ENCODE results near the gene MAGI1.

MAGI1 gene

GRCh38 chr3:65497846-65498245 lies 540.9 kb downstream of the MAGI1 start:
- DNase-seq, result no peak

GRCh38 chr3:65497236-65497635 lies 541.5 kb downstream of the MAGI1 start:
- DNase-seq, result no peak

- no peak for DNase-seq
Measured at GRCh38 chr3:65493938-65494337, 544.8 kb downstream of the MAGI1 start.

- no peak for DNase-seq
Measured at GRCh38 chr3:65493371-65493882, 545.3 kb downstream of the MAGI1 start.

GRCh38 chr3:65492249-65492648 lies 546.5 kb downstream of the MAGI1 start:
- DNase-seq, result no peak

GRCh38 chr3:65490114-65490513 lies 548.6 kb downstream of the MAGI1 start:
- DNase-seq, result no peak

- no peak for DNase-seq
Measured at GRCh38 chr3:65489253-65489652, 549.5 kb downstream of the MAGI1 start.

- DNase-seq, result no peak
Measured at GRCh38 chr3:65485826-65486469, 552.8 kb downstream of the MAGI1 start.

GRCh38 chr3:65484964-65485363 lies 553.8 kb downstream of the MAGI1 start:
- DNase-seq, result no peak

- no peak for DNase-seq
Measured at GRCh38 chr3:65483480-65483879, 555.2 kb downstream of the MAGI1 start.

GRCh38 chr3:65483011-65483410 lies 555.7 kb downstream of the MAGI1 start:
- no peak for DNase-seq

GRCh38 chr3:65481085-65481484 lies 557.6 kb downstream of the MAGI1 start:
- no peak for DNase-seq

- DNase-seq, result no peak
Measured at GRCh38 chr3:65479990-65480389, 558.7 kb downstream of the MAGI1 start.

- no peak for DNase-seq
Measured at GRCh38 chr3:65478551-65479500, 559.9 kb downstream of the MAGI1 start.

GRCh38 chr3:65473736-65474135 lies 565.0 kb downstream of the MAGI1 start:
- no peak for DNase-seq

GRCh38 chr3:65472501-65472900 lies 566.2 kb downstream of the MAGI1 start:
- DNase-seq, result no peak

- DNase-seq, result no peak
Measured at GRCh38 chr3:65466300-65466988, 572.3 kb downstream of the MAGI1 start.

GRCh38 chr3:65449841-65450428 lies 588.8 kb downstream of the MAGI1 start:
- no peak for DNase-seq

GRCh38 chr3:65448120-65448519 lies 590.6 kb downstream of the MAGI1 start:
- DNase-seq, result no peak

GRCh38 chr3:65445573-65446169 lies 593.0 kb downstream of the MAGI1 start:
- DNase-seq, result no peak

GRCh38 chr3:65444447-65444815 lies 594.3 kb downstream of the MAGI1 start:
- DNase-seq, result no peak

GRCh38 chr3:65443739-65444446 lies 594.8 kb downstream of the MAGI1 start:
- DNase-seq, result no peak

Data from hematopoietic multipotent progenitor cell treated with erythropoietin and hydrocortisone succinate and interleukin-3 and kit ligand, for 8 days (in vitro differentiated cells).